Thyroid gland (tissue), 4 donors: ENCODE results near the gene VPS33A.

Experiments used
- CTCF ChIP-seq, 6 experiments: fragments of 200-600 bp in 3 of 6; fragments of 450-650 bp in 3 of 6; sonication (generic) in 3 of 6; IDR thresholded peaks; one replicate each; pipeline ENCODE4 v1.5.1; 2016 to 2019; ENCODE audit warnings: antibody characterized with exemption in 6 of 6, mild to moderate bottlenecking in 2 of 6, inconsistent platforms in 1 of 6, moderate library complexity in 1 of 6
- POLR2A ChIP-seq, 2 donors: fragments of 450-650 bp; IDR thresholded peaks; one replicate each; pipeline ENCODE4 v1.6.1; 2017; ENCODE audit warnings: antibody characterized with exemption in 2 of 2, mild to moderate bottlenecking in 2 of 2, moderate library complexity in 1 of 2

- no peak for TF ChIP-seq CTCF (IDR thresholded peaks at IDR 0.05)
- TF ChIP-seq POLR2A (IDR thresholded peaks at IDR 0.05): no peak
These were observed 70.9 kb downstream of the VPS33A start for GRCh38 chr12:122195405-122195804.
